VCaP (cell line): Measurements from ENCODE around the gene FAM234B.

Source experiments
- H3K27ac ChIP-seq: fragments of 450-650 bp; 2 replicates; pipeline ENCODE4 v1.5.1; 2017
- CTCF ChIP-seq: fragments of 450-650 bp; conservative IDR thresholded peaks from 2 replicates; pipeline ENCODE4 v1.5.1; 2017; ENCODE audit warnings: mild to moderate bottlenecking, moderate library complexity

The FAM234B gene

GRCh38 chr12:12999271-12999958 is 44.8 kb upstream of the FAM234B start:
- peak overlapping the region; percentile 89 for H3K27ac ChIP-seq
- TF ChIP-seq CTCF, result no peak

GRCh38 chr12:12999959-13000615 is 44.1 kb upstream of the FAM234B start, which contains the start of gene HEBP1:
TSS of gene HEBP1 (minus strand) at chr12:13000265. CDS start at chr12:13000114, 151 bp downstream.
- TF ChIP-seq CTCF, result no peak
- H3K27ac ChIP-seq, result peak within 1 kb of the TSS; percentile 89

- no peak for TF ChIP-seq CTCF
- H3K27ac ChIP-seq, result peak overlapping the region; percentile 89
These were observed 43.6 kb upstream of the FAM234B start for GRCh38 chr12:13000616-13000924.

- H3K27ac ChIP-seq, result peak overlapping the region; percentile 89
- TF ChIP-seq CTCF, result peak; percentile 69
These were observed 43.0 kb upstream of the FAM234B start for GRCh38 chr12:13000925-13001774.

- H3K27ac ChIP-seq, result peak overlapping the region; percentile 89
- TF ChIP-seq CTCF, result no peak
These were observed 42.5 kb upstream of the FAM234B start for GRCh38 chr12:13001775-13002040.

GRCh38 chr12:13002301-13003097 is 41.7 kb upstream of the FAM234B start:
- TF ChIP-seq CTCF, result no peak

GRCh38 chr12:13004361-13004760 is 39.8 kb upstream of the FAM234B start:
- no peak overlapping the region for H3K27ac ChIP-seq
- TF ChIP-seq CTCF, result no peak

More at GRCh38 chr12:13002301-13003097, 41.7 kb upstream of the FAM234B start:
- no peak overlapping the region for H3K27ac ChIP-seq
